HG03460 (cell line): ENCODE data around the gene XXYLT1.

ENCODE experiments used
- ATAC-seq: cut with Tn5 transposase; IDR thresholded peaks from one replicate; pipeline ENCODE4 v1.9.1; 2021; ENCODE audit not compliant: unreplicated experiment

XXYLT1 gene

DNA sequence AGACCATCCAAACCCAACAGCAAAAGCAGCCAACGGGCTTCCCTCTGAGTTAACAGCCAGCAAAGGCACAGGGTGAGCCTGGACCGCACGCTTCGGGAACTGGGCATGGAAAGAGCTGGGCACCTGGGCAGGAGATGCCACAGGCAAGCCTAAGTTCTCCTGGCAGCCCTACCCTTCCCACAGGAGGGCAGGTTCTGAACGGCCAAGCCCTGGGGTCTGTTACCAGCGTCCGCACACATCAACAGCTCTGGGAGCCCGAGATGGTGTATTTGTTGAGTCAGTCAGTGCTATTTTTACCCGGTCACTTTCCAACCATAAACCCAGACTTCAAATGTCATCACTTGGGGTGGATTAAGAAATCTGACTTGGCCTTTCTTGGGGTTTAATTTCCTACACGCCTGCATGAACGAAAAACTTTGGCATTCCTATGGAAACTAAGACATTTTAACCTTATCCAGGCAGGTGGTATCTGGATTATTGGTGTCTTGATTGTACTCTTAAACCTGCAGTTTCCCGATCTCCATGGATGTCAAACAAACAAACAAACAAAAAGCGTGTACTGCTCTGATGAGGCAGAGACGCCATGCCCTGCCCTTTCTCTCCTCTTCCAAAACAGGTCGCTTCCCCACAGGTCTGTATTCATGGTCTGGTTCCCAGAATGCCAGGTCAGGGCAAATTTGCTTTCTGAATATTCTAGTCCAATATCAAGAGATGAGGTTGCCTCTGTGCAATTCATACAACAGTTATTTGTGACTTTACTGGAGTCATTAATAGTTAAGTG, 99.7 kb downstream of the XXYLT1 start:
- ATAC-seq: no peak

DNA sequence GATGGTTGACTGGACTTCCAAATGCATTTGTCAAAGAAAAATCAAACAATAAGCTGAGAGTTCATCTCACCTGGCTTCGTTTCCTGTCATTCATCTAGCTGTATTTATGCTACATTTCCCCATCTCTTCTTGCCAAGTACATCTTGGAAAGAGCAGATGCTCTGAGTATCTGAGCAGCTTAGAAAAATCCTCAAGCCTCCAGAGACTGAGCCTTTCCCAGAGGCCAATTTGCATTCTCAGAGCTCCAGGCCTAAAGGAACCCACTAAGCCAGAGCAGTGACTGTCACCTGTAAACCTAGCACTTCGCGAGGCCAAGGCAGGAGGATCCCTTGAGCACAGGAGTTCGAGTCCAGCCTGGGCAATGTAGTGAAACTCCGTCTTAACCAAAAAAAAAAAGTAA, 100.5 kb downstream of the XXYLT1 start:
- no peak for ATAC-seq

DNA sequence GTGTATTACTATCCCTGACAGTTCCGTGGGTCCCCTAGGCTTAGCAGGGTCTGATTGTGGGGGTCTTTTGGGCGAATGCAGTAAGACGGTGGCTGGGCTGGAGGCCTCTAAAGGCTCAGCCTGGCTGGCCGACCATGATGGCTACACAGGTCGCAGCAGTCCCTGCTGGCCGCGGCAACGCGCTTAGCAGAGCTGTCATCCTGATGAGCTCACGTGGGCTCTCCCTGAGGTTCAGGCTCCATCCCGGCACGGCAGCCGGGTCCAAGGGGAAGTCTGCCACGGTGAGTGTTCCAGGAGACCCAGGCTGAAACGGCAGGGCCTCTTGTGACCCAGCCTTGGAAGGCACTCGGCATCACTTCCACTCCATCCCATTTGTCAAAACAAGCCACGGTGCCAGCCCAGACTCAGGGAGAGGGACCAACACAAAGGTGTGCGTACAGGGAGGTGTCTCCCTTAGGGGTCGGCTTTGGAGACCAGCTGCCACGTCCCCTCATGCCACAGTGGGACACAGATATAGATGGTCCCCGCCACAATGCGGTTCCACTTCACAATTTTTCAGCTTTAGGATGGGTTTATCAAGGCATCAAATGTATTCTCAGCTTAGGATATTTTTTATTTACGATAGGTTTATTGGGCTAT, 101.8 kb downstream of the XXYLT1 start:
- ATAC-seq: no peak

DNA sequence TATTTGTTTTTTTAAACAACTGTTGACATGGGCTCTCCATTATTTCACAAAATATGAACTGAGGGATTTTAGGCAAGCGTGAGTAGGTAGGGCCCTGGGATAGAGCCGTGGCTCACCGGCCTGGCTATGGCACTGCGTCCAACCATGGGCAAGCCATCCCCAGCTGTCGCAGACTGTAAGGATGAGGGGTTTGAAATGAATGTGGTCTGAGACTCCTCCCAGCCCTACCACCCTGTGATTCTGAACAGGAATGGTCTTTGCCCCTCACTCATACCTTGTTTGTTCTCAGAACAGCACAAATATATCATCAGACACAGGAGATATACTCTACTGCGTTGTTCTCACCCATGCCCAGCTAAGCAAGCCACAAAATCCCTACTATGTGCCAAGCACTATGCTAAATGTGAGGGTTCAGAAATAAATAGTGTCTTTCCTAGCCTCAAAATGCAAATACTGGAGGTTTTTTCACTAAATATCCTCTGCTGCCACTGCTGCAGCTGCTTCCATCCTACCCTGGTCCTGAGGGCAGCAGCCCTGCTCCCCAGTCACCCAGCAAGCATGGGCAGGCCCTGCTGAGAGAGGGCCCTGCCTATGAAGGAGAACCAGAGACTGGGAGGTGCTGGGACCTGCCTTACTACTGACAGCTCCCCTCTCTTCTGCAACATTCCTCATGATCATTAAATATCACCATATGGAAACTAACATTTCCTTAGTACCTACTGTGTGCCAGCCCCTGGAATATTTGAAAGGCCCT, 102.8 kb downstream of the XXYLT1 start:
- no peak for ATAC-seq

DNA sequence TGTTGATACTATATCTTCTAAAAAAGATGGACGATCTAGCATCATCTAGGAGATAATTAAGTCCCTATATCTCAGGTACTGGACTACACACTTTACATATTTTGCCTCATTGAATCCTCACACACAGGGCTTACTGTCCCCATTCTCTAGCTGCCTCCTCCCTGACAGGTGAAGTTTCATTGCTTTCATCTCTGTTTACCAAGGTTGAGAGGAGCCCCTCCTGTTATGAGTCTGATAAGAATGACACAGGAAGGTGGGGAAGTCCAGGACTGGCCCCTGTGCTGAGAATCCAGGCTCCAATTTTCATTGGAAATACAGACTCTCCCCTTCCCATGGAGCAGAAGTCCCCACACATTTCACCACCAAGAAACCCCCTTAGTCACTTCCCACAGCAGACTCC, 105.2 kb downstream of the XXYLT1 start:
- ATAC-seq: no peak

DNA sequence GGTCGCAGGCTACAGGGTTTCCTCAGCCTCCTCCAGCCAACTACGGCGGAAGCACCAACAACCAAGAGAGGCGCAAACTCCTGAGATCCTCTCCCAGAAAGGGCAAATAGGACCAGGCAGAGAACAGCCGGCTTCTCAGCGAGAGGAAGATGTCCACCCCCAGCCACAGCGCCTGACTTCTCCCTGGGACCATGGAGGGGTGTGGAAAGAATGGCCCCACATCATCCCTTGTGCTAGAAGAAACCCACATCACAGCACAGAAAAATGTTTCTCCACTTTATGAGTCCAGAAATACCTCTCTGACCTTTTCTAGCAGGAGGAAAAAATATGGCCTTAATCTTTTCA, 105.7 kb downstream of the XXYLT1 start:
- no peak for ATAC-seq

DNA sequence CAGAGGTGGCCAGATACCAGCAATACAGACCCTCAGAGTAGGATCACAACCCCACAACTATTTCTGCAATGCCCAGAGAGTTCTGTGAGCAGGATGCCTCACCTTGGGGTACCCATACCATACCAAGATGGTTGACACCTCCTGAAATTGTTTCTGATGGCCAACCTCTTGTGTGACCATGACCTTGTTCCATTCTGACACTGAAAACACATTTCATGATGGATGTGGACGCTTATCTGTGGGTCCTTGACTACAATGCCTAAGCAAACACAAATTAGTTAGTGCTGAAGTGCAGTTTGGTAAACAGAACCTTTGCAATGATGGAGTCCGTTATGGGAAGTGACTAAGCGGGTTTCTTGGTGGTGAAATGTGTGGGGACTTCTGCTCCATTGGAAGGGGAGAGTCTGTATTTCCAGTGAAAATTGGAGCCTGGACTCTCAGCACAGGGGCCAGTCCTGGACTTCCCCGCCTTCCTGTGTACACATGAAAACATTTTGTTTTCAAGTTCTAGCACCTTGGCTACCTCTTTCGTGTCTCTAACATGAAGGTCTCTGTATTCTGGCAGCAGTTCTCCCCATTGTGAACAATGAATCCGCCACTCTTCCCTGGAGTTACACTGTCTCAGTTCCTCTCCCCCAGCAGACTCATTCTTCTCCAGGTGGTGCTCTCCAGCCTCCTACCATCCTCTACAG, 106.2 kb downstream of the XXYLT1 start:
- no peak for ATAC-seq

DNA sequence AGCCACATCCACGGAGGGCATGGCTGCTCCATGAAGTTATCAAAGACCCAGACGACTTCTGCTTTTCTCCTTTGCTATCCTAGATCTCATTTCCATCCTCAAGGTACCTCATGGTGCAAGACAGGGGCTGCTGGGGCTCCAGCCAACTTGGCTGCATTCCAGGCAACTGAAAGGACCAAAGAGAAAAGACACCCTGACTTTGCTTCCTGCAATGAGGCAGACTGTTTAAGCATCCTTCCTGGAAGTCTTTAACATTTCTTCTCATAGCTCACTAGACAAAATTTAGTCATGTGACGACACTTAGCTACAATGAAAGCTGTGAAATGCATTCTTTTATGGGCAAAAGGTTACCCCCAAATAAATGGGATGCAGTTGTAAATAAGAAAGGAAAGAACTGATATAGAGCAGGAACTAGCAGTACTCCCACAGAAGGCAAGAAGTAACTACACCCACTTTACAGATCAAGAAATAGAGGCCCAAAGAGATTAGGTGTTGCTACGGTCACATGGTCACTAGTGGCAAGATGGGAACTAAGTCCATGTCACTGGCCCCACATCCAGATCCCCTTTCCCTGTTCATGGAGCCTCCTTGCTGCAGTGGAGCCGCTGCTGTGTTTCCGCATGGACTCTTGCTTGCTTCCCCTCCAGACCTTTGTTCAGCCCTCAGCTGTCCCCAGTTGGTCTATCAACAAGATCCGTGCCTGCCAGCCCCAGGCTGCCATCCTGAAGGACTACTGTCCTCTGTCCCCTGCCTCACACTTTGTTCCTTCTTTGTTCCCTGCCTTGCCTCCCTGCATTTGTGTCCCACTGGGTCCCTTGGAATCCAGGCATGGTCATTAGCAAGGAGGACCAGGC, 107.0 kb downstream of the XXYLT1 start:
- ATAC-seq: no peak

DNA sequence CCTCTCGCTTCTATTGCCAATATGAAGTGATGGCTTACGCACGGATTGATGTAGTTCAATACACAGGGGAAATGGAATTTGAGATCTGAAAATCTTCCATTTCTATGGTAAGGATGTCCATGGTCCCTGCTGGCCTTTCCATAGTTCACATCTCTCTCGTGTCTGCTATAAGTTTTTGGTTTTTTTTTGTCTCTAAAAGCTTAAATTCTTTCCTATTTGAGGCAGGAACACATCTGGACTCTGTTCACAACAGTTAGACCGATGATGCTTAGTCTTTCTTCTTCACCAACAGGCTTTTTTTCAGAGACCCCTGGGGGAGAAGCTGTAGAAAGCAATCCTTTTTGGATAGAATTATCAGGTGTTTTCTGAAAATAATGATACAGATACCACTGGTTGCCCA, 108.1 kb downstream of the XXYLT1 start:
- no peak for ATAC-seq

DNA sequence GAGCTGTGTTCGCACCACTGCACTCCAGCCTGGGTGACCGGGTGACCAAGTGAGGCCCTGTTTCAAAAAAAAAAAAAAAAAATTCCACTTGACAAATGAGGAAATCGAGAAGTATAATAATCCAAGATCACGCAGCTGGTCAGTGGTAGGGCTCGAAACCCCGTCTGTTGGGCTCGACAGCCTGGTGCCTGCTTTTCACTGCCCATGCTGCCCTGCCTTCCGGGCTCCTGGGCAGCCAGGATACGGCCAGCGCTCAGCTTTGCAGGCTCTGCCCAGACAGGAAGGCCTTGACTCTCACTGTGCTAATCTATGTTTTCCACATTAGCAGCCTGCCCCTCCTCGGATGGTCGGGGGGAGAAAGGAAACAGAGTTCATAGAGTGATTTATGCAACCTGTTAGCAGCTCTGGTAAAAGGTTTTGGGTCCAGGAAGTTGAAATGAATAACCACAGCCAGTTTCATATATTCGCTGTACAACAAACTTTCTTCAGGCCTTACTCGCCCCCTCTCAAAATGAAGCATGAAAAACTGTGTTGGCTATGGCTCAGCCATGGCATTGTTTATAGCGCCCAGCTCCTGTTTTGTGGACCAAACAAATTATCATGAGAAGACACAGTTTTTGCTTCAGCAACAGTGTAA, 108.8 kb downstream of the XXYLT1 start:
- peak; percentile 64 for ATAC-seq

DNA sequence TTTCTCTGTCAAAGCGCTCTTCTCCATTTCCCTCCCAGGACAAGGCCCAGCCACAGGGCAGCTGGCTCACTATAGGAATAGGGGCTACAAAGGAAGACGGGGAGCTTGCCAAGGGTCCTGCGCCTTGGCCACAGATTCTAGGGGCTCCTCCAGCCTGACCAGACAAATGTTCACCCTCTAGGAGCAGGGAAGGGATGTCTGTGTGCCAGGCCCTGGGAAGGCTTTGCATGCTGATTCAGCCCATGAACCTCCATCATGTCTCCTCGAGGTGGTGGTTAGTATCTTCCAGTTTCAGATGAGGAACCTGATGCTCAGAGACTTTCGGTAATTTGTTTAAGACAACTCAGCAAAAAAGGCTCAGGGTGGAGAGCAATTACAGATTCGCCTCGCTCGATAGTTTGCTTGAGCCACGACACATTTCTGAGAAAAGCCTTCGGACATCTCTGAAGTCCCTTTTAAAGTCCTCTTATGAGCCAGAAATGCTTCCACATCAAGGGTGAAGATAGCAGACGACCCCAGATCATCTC, 110.0 kb downstream of the XXYLT1 start:
- no peak for ATAC-seq

DNA sequence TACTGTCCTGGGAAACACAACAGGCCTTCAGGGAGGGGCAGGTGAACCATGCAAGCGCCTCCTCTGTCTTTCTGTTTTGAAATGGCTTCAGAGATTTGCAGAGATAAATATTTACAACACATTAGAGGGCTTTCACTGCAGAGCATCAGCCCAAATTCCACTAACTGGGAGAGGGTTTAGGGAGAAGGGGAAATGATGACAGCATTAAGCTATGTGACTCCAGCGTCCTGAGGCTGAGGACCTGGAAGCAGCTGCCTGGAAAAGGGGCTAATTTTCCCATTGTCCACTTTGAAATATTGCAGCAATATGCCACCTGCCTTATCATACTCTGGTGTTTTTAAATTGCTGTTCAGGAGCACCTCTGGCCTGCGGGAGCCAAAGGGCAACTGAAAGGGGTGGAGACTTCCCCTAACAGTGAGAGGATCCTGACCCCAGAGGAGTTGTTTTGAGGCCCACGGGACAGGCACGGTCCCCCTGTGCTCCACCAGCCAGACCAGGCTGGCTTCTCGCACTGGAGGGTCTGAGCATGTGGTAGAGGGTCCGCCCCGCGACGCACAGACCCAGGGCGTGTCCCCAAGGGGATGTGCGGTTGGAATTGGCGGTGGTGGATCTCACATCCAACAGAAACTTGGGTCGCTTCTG, 110.6 kb downstream of the XXYLT1 start:
- ATAC-seq: no peak

DNA sequence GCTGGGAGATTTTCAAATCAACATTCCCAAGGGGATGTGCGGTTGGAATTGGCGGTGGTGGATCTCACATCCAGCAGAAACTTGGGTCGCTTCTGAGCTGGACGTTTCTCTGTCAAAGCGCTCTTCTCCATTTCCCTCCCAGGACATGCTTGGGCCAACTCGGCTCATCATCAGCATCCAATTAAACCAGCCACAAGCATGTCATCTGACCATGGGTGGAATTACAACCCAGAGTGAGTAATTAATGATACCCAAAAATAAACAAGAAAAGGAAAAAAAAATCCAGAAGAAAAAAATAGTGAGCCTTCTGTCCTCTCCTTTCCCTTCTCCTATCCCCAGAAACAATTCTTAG, 111.2 kb downstream of the XXYLT1 start:
- ATAC-seq: no peak

DNA sequence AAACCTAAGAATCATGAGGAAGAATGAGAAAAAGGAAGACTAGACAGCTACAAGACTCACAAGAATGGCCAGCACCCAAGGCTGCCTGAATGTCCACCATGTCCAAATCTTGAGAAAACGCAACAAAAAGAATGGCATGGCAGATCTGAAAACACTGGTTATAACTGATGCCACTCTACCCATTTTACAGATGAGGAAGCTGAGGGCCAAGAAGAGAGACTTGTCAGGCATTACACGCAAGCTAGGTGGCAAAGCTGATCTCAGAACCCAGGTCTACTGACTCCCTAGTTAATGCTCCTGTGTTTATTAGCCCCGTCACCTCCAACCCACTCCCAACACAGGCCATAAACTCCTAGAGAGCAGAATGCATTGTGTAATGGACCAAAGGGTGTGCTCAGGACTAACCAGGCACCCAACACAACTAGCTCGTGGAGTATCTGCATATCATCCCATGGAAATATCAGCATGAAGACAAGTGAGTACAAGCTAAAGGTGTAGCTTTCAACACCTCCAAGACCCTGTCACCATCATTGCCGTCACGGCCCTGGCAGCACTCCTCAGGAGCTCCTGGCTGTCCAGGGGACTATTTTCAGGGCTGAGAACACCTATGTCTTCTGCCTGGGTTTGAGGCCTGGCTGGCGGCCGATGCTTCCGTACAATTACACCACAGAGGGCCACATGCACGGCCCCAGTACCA, 111.7 kb downstream of the XXYLT1 start:
- no peak for ATAC-seq

DNA sequence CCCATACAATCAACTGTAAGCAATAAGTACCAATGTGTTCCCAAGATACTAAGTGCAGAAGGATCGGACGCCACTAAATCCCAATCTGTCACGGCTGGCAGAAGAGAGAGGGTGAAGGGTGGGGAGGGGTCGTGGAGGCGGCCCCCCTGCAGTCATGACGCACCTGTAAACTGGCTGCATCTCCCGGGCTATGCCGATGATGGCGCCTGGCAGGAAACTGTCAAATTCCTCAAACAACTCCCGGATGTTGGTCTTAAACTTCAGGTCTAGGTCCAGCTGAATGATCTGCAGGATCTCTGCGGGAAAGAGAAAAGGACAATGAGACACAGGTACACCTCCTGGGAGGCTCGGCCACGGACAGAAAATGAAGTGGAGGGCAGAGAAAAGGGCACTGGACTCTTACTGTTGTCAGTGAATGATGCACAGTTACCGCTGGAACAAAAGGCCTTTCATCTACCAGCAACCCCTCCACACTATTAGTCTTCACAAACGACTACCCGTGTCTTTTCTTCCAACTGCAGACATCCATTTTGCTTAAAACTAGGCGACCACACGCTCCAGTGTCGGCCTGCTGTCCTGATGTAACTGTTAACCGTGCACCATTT, 114.6 kb downstream of the XXYLT1 start:
- no peak for ATAC-seq

DNA sequence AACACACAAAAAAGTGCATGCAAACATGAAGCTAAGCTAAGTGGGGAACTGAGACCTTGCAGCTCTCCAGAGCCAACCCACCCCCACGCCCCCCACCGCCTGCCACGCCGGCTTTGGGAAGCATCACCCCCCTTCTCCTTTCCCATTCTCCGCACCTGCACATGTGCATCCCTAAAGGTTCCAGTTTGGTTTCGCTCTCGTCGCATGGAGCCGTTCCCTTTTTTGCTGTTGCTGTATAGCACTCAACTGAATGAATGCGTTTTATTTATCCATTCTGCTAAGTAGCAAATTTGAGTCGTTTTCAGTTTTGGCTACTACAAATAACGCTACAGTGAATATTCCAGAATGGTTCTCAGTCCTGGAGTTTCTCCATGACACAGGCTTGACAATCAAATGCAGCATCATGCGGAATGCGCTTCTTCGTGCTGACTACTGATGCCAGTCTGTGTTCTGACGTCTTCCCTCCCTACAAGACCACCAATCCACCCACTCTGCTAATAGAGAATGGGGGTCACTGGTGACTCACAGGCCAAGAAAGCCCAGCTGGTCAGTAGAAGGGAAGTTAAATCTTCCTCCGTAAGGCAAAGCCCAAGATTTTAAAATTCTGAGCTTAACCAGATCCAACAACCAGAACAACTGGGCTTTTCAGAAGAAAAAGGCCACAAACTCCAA, 115.3 kb downstream of the XXYLT1 start:
- no peak for ATAC-seq

DNA sequence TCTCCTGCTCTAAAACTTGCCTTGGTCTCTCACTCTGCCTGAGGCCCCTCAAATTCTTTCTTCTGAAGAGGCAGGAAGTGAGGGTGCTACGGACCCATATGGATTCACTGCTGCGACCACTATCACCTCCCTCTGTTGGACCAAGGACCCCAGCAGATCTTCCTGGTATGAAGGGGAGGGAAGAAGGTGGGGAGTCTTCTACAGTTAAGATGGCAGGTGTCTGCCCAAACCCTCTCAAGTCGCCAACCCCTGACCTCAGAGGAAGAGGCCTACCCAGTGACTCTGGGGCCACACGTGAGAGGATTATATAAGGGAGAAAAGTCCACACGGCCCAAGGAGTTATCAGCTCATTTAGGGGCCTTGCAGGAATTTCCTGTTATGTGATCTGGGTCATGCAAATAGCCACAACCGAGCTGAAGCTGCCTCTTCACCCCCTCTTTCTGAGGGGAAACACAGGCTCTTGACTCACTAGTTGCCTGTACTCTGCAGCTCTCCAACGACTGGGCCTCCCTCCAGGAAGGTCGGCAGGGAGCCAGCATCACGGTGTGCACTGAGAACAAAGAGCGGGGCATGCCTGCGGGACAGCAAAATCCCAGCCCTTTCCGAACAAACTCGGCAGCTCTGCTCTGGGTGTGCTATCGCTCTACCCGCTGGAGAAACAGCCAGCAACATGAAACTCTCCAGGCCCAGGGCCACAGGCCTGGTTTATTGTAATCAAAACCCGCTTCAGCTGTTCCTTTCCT, 116.0 kb downstream of the XXYLT1 start:
- peak; percentile 41 for ATAC-seq
